Mesothelial cell of epicardium (in vitro differentiated cells): Measurements from ENCODE around the gene SLC40A1. TPM values are rescaled to one million over a fixed set of nuclear protein-coding genes. Genes with fewer than 3 reads are reported as not detected.

Experiments used
- DNase-seq, 2 experiments: peaks; one replicate each; pipeline ENCODE4 v3.0.0; 2021; ENCODE audit warnings: low spot score in 2 of 2; ENCODE audit not compliant: unreplicated experiment in 2 of 2
- H3K27ac Mint-ChIP-seq: 2 replicates; pipeline ENCODE4 v1.8.0; 2021; ENCODE audit warnings: mixed read lengths
- H3K27me3 Mint-ChIP-seq: 2 replicates; pipeline ENCODE4 v1.8.0; 2021; ENCODE audit warnings: low read depth, mixed read lengths
- H3K36me3 Mint-ChIP-seq: 2 replicates; pipeline ENCODE4 v1.8.0; 2021; ENCODE audit warnings: mixed read lengths
- H3K4me1 Mint-ChIP-seq: 2 replicates; pipeline ENCODE4 v1.8.0; 2021; ENCODE audit warnings: mixed read lengths
- H3K4me3 Mint-ChIP-seq: 2 replicates; pipeline ENCODE4 v1.8.0; 2021; ENCODE audit warnings: mild to moderate bottlenecking, moderate library complexity, mixed read lengths
- H3K9me3 Mint-ChIP-seq: 2 replicates; pipeline ENCODE4 v1.8.0; 2021; ENCODE audit warnings: mixed read lengths
- total RNA-seq: library from RNA; stranded (reverse); gene quantifications from 3 replicates; pipeline ENCODE4 v1.2.1, GENCODE V29; 2021
- TF ChIP-seq, protein P1 (sequence below): fragments of 200-600 bp; sonication (generic); IDR thresholded peaks from one replicate; pipeline ENCODE4 v1.5.0; 2021; ENCODE audit warnings: antibody characterized with exemption; ENCODE audit not compliant: unreplicated experiment

Gene SLC40A1
- total RNA-seq, 1 donor from 2014 or later = 154 TPM

DNA sequence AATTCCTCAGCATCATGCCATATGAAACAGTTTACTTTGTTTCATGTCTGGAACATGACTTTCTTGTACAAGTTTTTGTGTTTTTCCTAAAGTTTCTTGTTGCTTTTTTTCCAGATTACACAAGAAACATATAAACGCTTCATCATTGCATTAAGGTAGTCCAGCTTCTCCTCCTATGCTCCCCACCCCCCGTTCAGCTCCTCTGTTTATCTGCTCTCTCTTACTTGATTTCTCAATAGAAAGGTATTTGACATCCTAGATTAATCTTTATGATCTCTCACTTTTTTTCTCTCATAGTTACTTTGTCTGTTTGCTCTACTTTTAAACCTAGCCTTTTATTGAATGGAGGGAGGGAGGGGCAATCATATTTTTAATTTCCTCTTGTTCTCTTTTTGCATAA, 25.4 kb downstream of the SLC40A1 start:
- H3K4me3 Mint-ChIP-seq = no peak overlapping the region
- no peaks in the 10 kb centered on the region for H3K36me3 Mint-ChIP-seq
- no peak for DNase-seq
- TF ChIP-seq, protein P1, sequence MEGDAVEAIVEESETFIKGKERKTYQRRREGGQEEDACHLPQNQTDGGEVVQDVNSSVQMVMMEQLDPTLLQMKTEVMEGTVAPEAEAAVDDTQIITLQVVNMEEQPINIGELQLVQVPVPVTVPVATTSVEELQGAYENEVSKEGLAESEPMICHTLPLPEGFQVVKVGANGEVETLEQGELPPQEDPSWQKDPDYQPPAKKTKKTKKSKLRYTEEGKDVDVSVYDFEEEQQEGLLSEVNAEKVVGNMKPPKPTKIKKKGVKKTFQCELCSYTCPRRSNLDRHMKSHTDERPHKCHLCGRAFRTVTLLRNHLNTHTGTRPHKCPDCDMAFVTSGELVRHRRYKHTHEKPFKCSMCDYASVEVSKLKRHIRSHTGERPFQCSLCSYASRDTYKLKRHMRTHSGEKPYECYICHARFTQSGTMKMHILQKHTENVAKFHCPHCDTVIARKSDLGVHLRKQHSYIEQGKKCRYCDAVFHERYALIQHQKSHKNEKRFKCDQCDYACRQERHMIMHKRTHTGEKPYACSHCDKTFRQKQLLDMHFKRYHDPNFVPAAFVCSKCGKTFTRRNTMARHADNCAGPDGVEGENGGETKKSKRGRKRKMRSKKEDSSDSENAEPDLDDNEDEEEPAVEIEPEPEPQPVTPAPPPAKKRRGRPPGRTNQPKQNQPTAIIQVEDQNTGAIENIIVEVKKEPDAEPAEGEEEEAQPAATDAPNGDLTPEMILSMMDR = no peak
- no peaks in the 10 kb centered on the region for H3K27me3 Mint-ChIP-seq
- H3K9me3 Mint-ChIP-seq = no peaks in the 10 kb centered on the region
- peak overlapping the region; percentile 83 for H3K27ac Mint-ChIP-seq
- H3K4me1 Mint-ChIP-seq = peaks cover 75% of the 10 kb centered on the region

DNA sequence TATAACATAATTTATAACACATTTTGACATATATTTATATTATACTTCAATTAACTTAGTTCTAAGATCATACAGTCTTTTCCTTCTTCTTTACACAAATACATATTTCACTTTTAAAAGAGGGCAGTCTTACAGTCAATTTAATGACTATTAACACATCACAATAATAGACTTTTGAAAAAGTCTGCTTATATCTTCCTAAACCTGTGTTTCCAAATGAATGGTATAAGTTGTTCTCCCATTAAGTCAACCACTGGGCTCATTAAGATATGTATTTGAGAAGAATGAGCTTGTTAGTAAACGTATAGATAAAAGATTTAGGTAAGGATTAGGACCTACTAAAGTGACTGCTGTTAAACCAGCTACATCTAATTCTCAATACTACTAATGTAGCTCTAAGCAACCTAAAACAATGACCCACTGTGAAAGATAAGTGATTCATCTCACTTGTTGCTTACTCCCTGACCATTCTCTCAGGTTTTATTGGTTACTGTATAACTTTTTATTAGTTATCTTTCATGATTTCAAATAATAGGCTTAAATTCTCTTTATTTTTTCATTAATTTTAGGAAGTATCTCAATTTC, 27.0 kb downstream of the SLC40A1 start:
- TF ChIP-seq, protein P1 = no peak
- peak overlapping the region; percentile 78 for H3K27ac Mint-ChIP-seq
- H3K9me3 Mint-ChIP-seq = no peaks in the 10 kb centered on the region
- H3K4me3 Mint-ChIP-seq = no peak overlapping the region
- DNase-seq = no peak
- no peaks in the 10 kb centered on the region for H3K27me3 Mint-ChIP-seq
- no peaks in the 10 kb centered on the region for H3K36me3 Mint-ChIP-seq
- H3K4me1 Mint-ChIP-seq = peaks cover 72% of the 10 kb centered on the region

DNA sequence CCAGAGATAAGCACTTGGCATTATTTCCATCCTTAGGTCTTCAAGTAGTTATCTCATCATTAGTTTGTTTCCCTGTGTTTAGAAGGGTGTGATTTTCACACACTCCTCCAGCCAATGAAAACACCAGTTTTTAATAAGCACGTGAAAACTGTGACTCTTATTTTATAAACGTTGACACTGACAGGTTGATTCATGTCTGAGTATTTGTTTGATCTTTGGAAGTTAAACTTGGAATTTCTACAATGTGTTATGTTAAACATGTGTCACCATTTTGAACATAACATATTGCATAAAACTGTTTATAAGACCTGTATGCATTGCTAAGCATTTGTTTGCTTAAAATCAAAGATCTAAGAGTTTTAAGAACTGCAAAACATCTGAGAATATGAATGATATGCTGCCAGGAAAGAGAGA, 27.6 kb downstream of the SLC40A1 start:
- peaks cover 67% of the 10 kb centered on the region for H3K4me1 Mint-ChIP-seq
- no peaks in the 10 kb centered on the region for H3K36me3 Mint-ChIP-seq
- no peaks in the 10 kb centered on the region for H3K9me3 Mint-ChIP-seq
- TF ChIP-seq, protein P1 = no peak
- H3K27ac Mint-ChIP-seq = peak overlapping the region; percentile 74
- H3K4me3 Mint-ChIP-seq = no peak overlapping the region
- H3K27me3 Mint-ChIP-seq = no peaks in the 10 kb centered on the region
- no peak for DNase-seq

DNA sequence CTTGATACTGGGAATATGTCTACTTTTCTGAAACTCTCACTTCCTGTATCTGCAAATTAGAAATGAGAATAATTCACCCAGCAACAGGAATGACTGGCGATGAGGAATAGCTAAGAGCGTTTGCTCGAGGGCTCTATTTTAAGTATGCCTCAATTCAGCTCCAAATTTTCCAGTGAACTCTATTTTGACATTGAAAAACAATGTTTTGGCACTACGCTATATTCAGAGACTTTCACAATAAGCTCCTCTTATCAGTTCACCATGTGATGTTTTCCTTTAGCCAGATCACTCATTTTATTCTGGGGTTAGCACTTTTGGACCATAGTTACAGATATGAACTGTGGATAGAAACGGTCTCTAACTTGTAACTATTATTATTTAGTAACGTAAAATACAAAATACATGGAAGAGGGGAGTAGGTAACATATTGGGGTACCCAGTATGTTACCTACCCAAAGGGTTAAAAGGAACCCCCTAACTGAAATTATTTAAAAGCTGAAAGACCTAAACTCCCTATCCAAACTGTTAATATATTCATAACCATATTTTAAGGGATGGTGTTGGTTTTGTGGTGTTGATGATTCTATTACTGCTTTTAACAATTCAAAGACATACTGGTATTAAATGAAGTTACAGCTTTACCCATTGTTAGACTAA, 28.1 kb downstream of the SLC40A1 start:
- no peak for DNase-seq
- H3K4me3 Mint-ChIP-seq = peak overlapping the region; percentile 13
- H3K36me3 Mint-ChIP-seq = no peaks in the 10 kb centered on the region
- peak overlapping the region; percentile 92 for H3K27ac Mint-ChIP-seq
- H3K9me3 Mint-ChIP-seq = no peaks in the 10 kb centered on the region
- TF ChIP-seq, protein P1 = no peak
- peaks cover 62% of the 10 kb centered on the region for H3K4me1 Mint-ChIP-seq
- no peaks in the 10 kb centered on the region for H3K27me3 Mint-ChIP-seq

DNA sequence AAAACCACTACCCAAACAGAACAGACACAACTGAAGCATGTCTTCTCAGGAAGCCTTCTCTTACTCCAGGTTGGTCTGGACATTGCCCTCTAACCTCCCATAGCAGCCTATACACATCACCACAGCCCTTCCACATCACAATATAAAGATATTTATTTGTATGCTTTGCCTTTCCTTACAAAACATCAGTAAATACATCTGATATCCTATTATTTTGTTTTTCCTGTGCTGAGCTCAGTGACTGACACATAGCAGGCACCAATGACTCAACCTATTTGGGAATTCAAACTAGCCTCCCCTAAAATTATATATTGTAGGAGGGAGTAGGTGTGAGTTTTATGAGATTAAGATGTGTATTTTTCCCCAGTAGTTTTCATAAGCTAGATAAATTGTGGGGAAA, 28.8 kb downstream of the SLC40A1 start:
- Mint-ChIP-seq H3K27me3 (no peaks in the 10 kb centered on the region), H3K4me1 (peaks cover 56% of the 10 kb centered on the region), H3K36me3 (no peaks in the 10 kb centered on the region), H3K27ac (peak overlapping the region; percentile 92), H3K9me3 (no peaks in the 10 kb centered on the region), H3K4me3 (no peak overlapping the region)
- TF ChIP-seq, protein P1 = no peak
- DNase-seq = no peak
